Astrocyte of the spinal cord (primary cell): ENCODE measurements around the gene RPS8.
"Not testable (repeated sequence)": the region's sequence is repeated elsewhere in the genome, so short reads cannot be mapped to it uniquely, and the experiment has no call there.

Experiments used
- DNase-seq: peaks from one replicate; pipeline ENCODE4 v3.0.0; 2011; ENCODE audit warnings: low read depth, low spot score
- H3K4me3 ChIP-seq: 2 replicates; pipeline ENCODE4 v1.5.1; 2011; ENCODE audit warnings: low read depth, mild to moderate bottlenecking, low read length, moderate library complexity
- CTCF ChIP-seq: IDR thresholded peaks from 2 replicates; pipeline ENCODE4 v1.5.1; 2012; ENCODE audit warnings: low read depth, mild to moderate bottlenecking, low read length, inconsistent platforms
- in situ Hi-C: cut with HindIII; loops from 2 replicates; pipeline ENCODE4 v1.10.0; 2017; ENCODE audit warnings: low sequenced_read_pairs

RPS8 gene

DNA sequence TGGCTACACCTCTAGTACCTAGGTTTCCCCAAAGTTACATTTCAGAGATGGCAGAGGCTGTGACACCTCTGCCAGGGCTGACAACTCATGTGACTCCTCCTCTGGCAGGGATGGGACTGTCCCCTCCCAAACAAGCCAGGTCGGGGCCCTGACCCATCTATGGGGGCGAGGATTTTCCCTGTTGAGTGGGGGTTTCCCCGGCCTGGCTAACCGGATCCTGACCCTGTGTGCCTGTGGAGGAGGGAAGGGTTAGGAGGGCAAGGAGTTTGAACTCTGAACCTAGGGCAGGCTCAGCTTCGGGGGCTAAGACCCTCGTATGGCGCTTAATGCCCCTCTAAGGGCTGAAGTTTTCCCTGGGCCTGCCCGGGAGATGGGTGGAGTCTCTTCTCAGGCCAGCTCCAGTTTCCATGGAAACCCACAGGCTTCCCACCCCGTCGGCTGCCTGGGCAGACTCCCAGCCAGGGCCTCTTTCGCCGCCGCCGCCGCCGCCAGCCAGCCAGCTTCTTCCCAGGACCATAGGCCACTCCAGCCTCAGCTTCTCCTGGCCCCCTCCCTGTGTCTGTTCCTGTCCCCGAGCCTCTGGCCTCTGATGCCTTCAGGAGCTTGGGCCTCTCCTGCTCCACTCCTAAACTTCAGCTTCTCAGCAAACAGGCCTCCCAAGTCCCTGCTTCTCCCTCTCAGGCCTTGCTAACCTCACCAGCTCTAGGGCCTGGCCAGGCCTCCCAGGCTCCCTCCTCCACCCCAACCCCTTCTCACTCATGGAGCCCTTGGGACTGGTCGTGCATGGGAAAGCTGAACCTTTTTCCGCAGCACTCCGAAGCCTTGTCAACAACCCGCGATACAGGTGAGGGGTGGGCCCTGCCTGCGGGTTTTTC, 33.0 kb downstream of the RPS8 start, which contains the start of gene BTBD19:
Gene BTBD19 (plus strand): TSS at position 461 of the 875 bp plus-strand sequence. CDS start 298 bp downstream, at position 759.
- in situ Hi-C loops = no loop called here
- TF ChIP-seq CTCF = no peak
- peak; percentile 96 for DNase-seq
- H3K4me3 ChIP-seq = peak within 1 kb of the TSS; percentile 47

DNA sequence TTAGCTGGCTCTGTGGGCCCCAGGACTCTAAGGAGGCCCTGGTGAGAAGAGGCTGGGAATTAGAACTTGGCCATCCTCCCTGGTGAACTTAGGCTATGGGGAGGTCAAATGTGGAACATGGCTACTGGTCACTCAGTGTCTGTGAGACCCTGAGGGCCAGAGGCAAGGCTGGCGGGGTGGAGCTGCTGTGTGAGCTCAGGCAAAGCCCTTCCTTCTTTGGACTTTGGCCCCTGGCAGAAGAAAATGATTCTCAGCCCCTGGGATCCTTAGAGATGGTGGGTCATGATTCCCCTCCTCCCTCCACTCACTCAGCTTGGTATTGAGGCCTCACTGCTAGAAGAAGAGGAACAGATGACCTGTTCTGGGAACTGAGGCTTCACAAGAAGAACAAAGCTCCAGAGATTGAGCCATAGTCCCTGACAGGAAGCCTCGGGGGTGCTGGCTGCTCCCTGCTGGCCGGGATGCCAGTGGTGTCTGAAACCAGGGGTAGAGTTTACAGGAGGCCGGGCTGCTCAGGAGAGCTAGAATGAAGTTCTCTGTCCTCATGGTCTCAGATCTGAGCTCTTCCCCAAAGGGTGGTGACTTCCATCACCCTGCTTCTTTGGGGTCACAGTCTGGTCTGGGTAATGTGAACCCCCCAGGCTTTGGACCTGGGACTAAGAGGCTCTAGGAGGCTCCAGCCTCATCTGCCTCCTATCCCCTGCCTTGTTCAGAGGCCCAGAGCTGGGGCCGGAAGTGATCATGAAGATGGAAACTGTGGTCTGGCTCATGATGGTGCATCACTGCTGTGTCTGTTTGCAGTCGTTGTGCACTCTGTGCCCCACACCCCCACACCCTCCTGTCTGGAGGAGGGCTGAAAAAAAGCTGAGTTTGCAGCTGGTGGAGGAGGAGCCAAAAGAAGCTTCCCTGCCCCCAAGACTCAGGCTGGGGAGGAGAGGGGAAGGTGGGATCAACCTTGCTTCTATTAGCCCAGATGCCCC, 33.9 kb downstream of the RPS8 start:
- H3K4me3 ChIP-seq = peak overlapping the region; percentile 47
- TF ChIP-seq CTCF = no peak
- in situ Hi-C loops = no loop called here
- peak; percentile 80 for DNase-seq

DNA sequence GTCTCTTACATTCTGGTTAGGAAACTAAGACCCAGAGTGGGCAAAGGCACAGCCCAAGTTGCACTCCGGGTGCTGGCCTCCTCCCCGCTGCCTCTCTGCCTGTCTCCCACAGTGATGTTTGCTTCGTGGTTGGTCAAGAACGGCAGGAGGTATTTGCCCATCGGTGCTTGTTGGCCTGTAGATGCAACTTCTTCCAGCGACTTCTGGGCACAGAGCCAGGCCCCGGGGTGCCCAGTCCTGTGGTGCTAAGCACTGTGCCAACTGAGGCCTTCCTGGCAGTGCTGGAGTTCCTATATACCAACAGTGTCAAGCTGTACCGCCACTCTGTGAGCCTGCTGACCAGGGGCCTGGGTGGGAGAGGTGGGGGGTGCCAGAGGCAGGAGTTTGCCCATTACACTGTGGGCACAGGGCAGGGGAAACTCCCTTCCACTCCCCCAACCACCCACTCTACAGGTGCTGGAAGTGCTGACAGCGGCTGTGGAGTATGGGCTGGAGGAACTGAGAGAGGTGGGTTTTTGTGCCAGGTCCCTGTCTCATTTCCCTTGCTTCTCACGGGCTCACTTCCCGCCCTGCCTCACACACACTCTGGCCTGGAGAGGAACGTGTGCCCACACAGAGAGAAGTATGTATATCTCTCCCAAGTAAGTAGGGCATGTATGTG, 34.9 kb downstream of the RPS8 start:
- TF ChIP-seq CTCF = no peak
- DNase-seq = peak; percentile 62
- in situ Hi-C loops = no loop called here
- H3K4me3 ChIP-seq = peak overlapping the region; percentile 47

- in situ Hi-C loops, H3K4me3 ChIP-seq, DNase-seq: not testable (repeated sequence)
These were observed 35.4 kb downstream of the RPS8 start for GRCh38 chr1:44810762-44811105.

DNA sequence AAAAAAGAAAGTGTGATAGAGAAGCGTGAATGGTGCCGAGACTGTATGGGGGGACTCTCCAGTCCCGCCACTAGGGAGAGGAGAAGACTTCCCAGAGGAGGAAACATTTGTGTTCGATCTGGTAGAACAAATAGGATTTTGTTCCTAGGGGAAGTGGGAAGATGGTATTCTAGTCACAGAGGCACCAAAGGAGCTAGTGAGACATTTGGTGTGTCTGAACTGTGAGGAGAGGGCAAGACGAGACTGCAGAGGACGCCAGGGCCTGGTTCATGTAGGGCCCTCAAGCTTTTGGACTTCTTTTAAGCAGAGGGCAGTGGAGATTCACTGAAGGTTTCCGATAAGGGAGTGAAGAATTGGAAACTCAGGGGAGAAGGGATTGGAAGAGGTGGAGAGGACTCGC, 35.9 kb downstream of the RPS8 start:
- H3K4me3 ChIP-seq = no peak overlapping the region
- TF ChIP-seq CTCF = no peak
- no peak for DNase-seq
- in situ Hi-C loops = no loop called here

- TF ChIP-seq CTCF = no peak
- H3K4me3 ChIP-seq = peak overlapping the region; percentile 3
- no peak for DNase-seq
- in situ Hi-C loops = no loop called here
These were observed 37.6 kb downstream of the RPS8 start for GRCh38 chr1:44812822-44813543.

DNA sequence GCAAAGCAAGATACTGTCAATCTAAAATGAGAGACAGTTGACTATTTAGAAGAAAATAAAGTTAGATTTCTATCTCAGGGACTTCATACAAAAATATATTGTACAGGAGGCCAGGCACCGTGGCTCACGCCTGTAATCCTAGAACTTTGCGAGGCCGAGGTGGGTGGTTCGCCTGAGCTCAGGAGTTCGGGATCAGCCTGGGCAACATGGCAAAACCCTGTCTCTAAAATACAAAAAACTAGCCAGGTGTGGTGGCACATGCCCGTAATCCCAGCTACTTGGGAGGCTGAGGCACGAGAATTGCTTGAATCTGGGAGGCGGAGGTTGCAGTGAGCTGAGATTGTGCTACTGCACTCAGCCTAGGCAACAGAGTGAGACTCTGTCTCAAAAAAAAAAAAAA, 40.6 kb downstream of the RPS8 start:
- DNase-seq, H3K4me3 ChIP-seq, in situ Hi-C loops: not testable (repeated sequence)
